ENCODE data around the gene NCEH1. TPM values are rescaled to one million over a fixed set of nuclear protein-coding genes. Genes with fewer than 3 reads are reported as not detected.

NCEH1 gene
- total RNA-seq, 4 donors from 2014 or later, result 4.5 to 9.3 (median 6.1) TPM

DNA sequence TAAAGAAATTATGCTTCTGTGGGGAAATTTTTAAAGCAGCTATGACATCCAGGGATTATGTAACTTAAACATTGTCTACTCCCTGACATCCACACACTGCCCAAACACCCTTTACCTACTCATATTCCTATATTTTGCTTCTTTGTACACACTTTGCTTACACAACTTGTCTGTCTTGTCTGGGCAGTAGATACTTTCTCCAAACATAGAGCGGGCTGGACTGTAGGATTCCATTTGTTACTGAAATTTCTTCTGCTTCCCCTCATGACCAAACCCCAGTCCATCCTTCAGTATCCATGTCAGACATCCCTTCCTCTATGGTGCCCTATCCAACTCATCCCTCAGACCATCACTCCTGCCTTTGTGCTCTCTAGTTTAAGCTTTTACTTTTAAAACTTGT lies 19.9 kb downstream of the NCEH1 start:
- Histone ChIP-seq H3K4me1 (peaks cover 0 to 35% (median 0%) of the 10 kb centered on the region in 3 donors), H3K27ac (peak overlapping the region in 1 of 4 donors; percentile 31), H3K9me3 (no peaks in the 10 kb centered on the region), H3K36me3 (no peaks in the 10 kb centered on the region), H3K4me3 (no peak overlapping the region), H3K27me3 (no peaks in the 10 kb centered on the region)
- ATAC-seq, result no peak
- 55 to 58% methylated on average over 1 of the region's 1 CpG for WGBS, 2 donors (ENCODE audit: low coverage in 1 of 2)
- TF ChIP-seq POLR2AphosphoS5 (IDR thresholded peaks at IDR 0.05) (no peak), POLR2A (IDR thresholded peaks at IDR 0.05) (no peak), EP300 (IDR thresholded peaks at IDR 0.05) (no peak)
- TF ChIP-seq, protein P1, sequence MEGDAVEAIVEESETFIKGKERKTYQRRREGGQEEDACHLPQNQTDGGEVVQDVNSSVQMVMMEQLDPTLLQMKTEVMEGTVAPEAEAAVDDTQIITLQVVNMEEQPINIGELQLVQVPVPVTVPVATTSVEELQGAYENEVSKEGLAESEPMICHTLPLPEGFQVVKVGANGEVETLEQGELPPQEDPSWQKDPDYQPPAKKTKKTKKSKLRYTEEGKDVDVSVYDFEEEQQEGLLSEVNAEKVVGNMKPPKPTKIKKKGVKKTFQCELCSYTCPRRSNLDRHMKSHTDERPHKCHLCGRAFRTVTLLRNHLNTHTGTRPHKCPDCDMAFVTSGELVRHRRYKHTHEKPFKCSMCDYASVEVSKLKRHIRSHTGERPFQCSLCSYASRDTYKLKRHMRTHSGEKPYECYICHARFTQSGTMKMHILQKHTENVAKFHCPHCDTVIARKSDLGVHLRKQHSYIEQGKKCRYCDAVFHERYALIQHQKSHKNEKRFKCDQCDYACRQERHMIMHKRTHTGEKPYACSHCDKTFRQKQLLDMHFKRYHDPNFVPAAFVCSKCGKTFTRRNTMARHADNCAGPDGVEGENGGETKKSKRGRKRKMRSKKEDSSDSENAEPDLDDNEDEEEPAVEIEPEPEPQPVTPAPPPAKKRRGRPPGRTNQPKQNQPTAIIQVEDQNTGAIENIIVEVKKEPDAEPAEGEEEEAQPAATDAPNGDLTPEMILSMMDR (IDR thresholded peaks at IDR 0.05), result no peak

GRCh38 chr3:172688588-172688987 lies 22.3 kb downstream of the NCEH1 start:
- no peak for ATAC-seq
- Histone ChIP-seq H3K4me3 (no peak overlapping the region), H3K36me3 (no peaks in the 10 kb centered on the region), H3K9me3 (no peaks in the 10 kb centered on the region), H3K27ac (no peak overlapping the region), H3K4me1 (peaks cover 0 to 35% (median 0%) of the 10 kb centered on the region in 3 donors), H3K27me3 (no peaks in the 10 kb centered on the region)
- TF ChIP-seq, protein P1 (IDR thresholded peaks at IDR 0.05), result no peak
- TF ChIP-seq POLR2A (IDR thresholded peaks at IDR 0.05) (no peak), EP300 (IDR thresholded peaks at IDR 0.05) (no peak), POLR2AphosphoS5 (IDR thresholded peaks at IDR 0.05) (no peak)
- WGBS, 2 donors (ENCODE audit: low coverage in 1 of 2), result 59 to 78% methylated on average over 3 to 4 of the region's 4 CpGs

DNA sequence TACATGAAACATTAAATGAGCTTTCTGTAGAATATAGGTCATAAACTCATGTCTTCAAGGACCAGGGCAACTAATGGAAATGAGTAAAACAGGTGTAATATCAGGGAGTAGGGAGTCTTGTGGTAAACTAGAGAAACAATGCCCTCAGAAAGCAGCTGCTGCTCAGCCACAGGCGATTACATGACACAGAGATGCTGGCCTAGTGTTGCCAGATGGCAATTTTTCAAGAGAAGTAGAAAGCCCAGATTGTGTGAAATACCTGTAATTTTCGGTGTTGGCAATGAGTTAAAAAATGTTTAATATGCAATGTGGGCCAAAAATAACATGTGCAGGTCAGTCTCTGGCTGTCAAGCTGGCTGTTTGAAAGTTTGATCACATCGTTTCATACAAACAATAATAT lies 23.4 kb downstream of the NCEH1 start:
- Histone ChIP-seq H3K4me3 (no peak overlapping the region), H3K4me1 (peaks cover 0 to 29% (median 0%) of the 10 kb centered on the region in 3 donors), H3K27me3 (no peaks in the 10 kb centered on the region), H3K9me3 (no peaks in the 10 kb centered on the region), H3K27ac (peak overlapping the region in 1 of 4 donors; percentile 43), H3K36me3 (no peaks in the 10 kb centered on the region)
- 34 to 89% methylated on average over 3 of the region's 3 CpGs for WGBS, 2 donors (ENCODE audit: low coverage in 1 of 2)
- ATAC-seq, result no peak
- TF ChIP-seq POLR2A (IDR thresholded peaks at IDR 0.05) (no peak), EP300 (IDR thresholded peaks at IDR 0.05) (no peak), POLR2AphosphoS5 (IDR thresholded peaks at IDR 0.05) (no peak)
- TF ChIP-seq, protein P1 (IDR thresholded peaks at IDR 0.05), result no peak

DNA sequence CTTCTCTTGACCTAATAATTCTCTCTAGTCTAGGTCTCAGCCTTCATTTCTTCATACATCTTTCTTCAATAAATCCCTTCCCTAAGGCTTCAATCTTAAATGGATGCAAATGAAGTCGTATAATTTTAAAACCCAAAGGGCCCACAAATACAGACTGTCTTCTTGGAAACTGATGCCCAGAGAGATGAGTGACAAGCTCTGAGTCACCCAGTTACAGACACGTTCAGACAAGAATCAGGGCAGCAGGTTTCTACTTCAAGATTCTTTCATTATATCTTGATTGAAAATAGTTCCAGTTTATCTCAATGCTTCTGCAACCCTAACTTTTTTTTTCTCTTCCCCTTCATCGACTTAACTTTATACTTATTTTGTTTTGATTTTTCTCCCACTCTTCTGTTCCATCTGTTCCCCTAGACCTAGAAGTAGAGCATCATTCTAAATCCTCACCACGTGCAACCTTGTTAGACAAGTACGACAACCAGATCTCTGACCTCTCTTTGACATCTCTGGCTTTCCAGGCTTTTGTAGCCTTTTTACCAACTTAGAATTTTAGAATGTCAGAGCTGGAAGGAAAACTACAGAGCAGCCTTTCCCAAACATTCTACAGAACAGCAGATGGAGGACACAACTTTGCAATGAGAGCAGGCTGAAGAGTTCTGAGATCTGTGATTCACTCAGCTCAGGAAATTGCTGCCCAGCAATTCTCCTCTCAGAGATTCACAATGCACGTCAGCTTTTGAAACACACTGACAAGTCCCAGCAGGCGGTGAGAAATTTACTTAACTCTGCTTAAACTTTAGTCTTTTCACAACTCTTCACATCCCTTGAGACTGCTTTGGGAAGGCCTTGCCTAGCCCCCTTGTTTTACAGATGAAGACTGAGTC lies 25.3 kb downstream of the NCEH1 start:
- Histone ChIP-seq H3K36me3 (no peaks in the 10 kb centered on the region), H3K27me3 (no peaks in the 10 kb centered on the region), H3K4me1 (peaks cover 0 to 12% (median 0%) of the 10 kb centered on the region in 3 donors), H3K27ac (no peak overlapping the region), H3K4me3 (no peak overlapping the region), H3K9me3 (no peaks in the 10 kb centered on the region)
- WGBS, 2 donors (ENCODE audit: low coverage in 1 of 2), result 61 to 72% methylated on average over 5 to 7 of the region's 7 CpGs
- TF ChIP-seq POLR2AphosphoS5 (IDR thresholded peaks at IDR 0.05), result no peak
- TF ChIP-seq EP300 (IDR thresholded peaks at IDR 0.05), result no peak
- TF ChIP-seq, protein P1 (IDR thresholded peaks at IDR 0.05), result no peak
- no peak for TF ChIP-seq POLR2A (IDR thresholded peaks at IDR 0.05)
- no peak for ATAC-seq

- 79% methylated on average over 6 of the region's 7 CpGs; no CpG with 5 or more reads in 1 of the 2 donors for WGBS, 2 donors (ENCODE audit: low coverage in 1 of 2)
- TF ChIP-seq, protein P1 (IDR thresholded peaks at IDR 0.05), result no peak
- TF ChIP-seq POLR2AphosphoS5 (IDR thresholded peaks at IDR 0.05), result no peak
- TF ChIP-seq POLR2A (IDR thresholded peaks at IDR 0.05), result no peak
- no peak for TF ChIP-seq EP300 (IDR thresholded peaks at IDR 0.05)
- Histone ChIP-seq H3K27me3 (no peaks in the 10 kb centered on the region), H3K27ac (no peak overlapping the region), H3K4me1 (peaks cover 3 to 29% (median 7%) of the 10 kb centered on the region in 3 donors), H3K36me3 (no peaks in the 10 kb centered on the region), H3K9me3 (no peaks in the 10 kb centered on the region), H3K4me3 (no peak overlapping the region)
- ATAC-seq, result no peak
These were observed 30.2 kb downstream of the NCEH1 start for GRCh38 chr3:172680684-172681083.
